K562 (cell line): ENCODE measurements around the gene ZC3H12A. TPM values are rescaled to one million over a fixed set of nuclear protein-coding genes. Genes with fewer than 3 reads are reported as not detected.

Source experiments
- CHD2 ChIP-seq: IDR thresholded peaks from 2 replicates; pipeline ENCODE4 v1.6.1; 2011; ENCODE audit warnings: low read depth, low read length
- CTBP1 ChIP-seq: fragments of 450-650 bp; IDR thresholded peaks from 2 replicates; pipeline ENCODE4 v1.6.1; 2016; ENCODE audit warnings: borderline replicate concordance
- EWSR1 ChIP-seq: fragments of 450-650 bp; IDR thresholded peaks from 2 replicates; pipeline ENCODE4 v1.6.1; 2018; ENCODE audit warnings: borderline replicate concordance, mild to moderate bottlenecking, low read depth, moderate library complexity; ENCODE audit not compliant: partially characterized antibody
- HCFC1 ChIP-seq: IDR thresholded peaks from 2 replicates; pipeline ENCODE4 v1.6.1; 2012; ENCODE audit warnings: low read depth, low read length, improper control_type of control experiment
- MITF ChIP-seq: IDR thresholded peaks from 2 replicates; pipeline ENCODE4 v1.6.1; 2014; ENCODE audit warnings: antibody characterized with exemption
- NFIC ChIP-seq: fragments of 450-650 bp; IDR thresholded peaks from 2 replicates; pipeline ENCODE4 v1.6.1; 2017; ENCODE audit warnings: mild to moderate bottlenecking, inconsistent platforms
- NR2C1 ChIP-seq, 2 experiments: fragments of 450-650 bp; IDR thresholded peaks; 2 replicates each; pipeline ENCODE4 v1.6.1; 2017; ENCODE audit warnings: mild to moderate bottlenecking in 2 of 2, antibody characterized with exemption in 1 of 2, inconsistent platforms in 1 of 2, missing compliant biosample characterization in 1 of 2, missing genetic modification characterization in 1 of 2
- PRPF4 ChIP-seq: fragments of 200-400 bp; formaldehyde crosslinking; IDR thresholded peaks from one replicate; pipeline ENCODE4 v1.6.1; 2017; ENCODE audit warnings: low read length, low read depth, mild to moderate bottlenecking; ENCODE audit not compliant: insufficient read depth, poor library complexity, severe bottlenecking
- TCF7 ChIP-seq: sonication (generic); IDR thresholded peaks from 2 replicates; pipeline ENCODE4 v1.6.1; 2016; ENCODE audit warnings: antibody characterized with exemption, borderline replicate concordance
- ZBTB12 ChIP-seq: fragments of 250-450 bp; sonication (Bioruptor Pico); IDR thresholded peaks from 2 replicates; pipeline ENCODE4 v1.4.0; 2020
- ZEB2 ChIP-seq: fragments of 450-650 bp; IDR thresholded peaks from 2 replicates; pipeline ENCODE4 v1.6.1; 2016
- ZNF124 ChIP-seq: sonication (generic); formaldehyde crosslinking; IDR thresholded peaks from 2 replicates; pipeline ENCODE4 v1.8.1; 2022; ENCODE audit warnings: missing genetic modification reagents
- ZNF224 ChIP-seq: sonication (generic); formaldehyde crosslinking; IDR thresholded peaks from 2 replicates; pipeline ENCODE4 v1.8.0; 2022; ENCODE audit warnings: mild to moderate bottlenecking, missing genetic modification reagents
- ZNF668 ChIP-seq: fragments of 250-450 bp; sonication (Bioruptor Pico); IDR thresholded peaks from 2 replicates; pipeline ENCODE4 v1.8.0; 2022; ENCODE audit warnings: mild to moderate bottlenecking, inconsistent platforms
- polyA plus RNA-seq, 8 experiments: library from polyadenylated mRNA; depleted of rRNA in 4 of 8; stranded (reverse) in 5 of 8; unstranded in 3 of 8; fragments of >200 nt; fragmentation: Nextera tagmentation in 2 of 8; fragmentation: Illumina TruSeq in 1 of 8; extraction: Ambion mirVana in 2 of 8; extraction: Trizol in 1 of 8; gene quantifications; 2 replicates each; pipeline versions ENCODE4 v1.2.1 to v1.2.3, GENCODE V29; 2011 to 2014; ENCODE audit warnings: inconsistent platforms in 1 of 8, missing spikeins in 1 of 8
- total RNA-seq, 7 experiments: library from RNA; depleted of rRNA in 6 of 7; stranded (reverse); fragments of >200 nt in 6 of 7; fragmentation: Illumina TruSeq in 2 of 7; extraction: Trizol in 2 of 7; gene quantifications; 2 replicates each; pipeline versions ENCODE4 v1.2.1 to v1.2.3, GENCODE V29; 2011 to 2021; ENCODE audit warnings: low replicate concordance in 1 of 7
- TF ChIP-seq, protein P1 (sequence below), 2 experiments: IDR thresholded peaks in 1 of 2; conservative IDR thresholded peaks in 1 of 2; 2 replicates each; pipeline ENCODE4 v1.6.1; 2016; ENCODE audit warnings: low read depth in 2 of 2, mild to moderate bottlenecking in 1 of 2, missing compliant biosample characterization in 1 of 2, missing genetic modification characterization in 1 of 2, moderate library complexity in 1 of 2

ZC3H12A gene
- total and polyA plus RNA-seq, 9 of the 15 experiments (the other 6 are each of a cell fraction or from before 2014, with no cell fraction given) = 0.14 to 9.4 (median 6.7) TPM

DNA sequence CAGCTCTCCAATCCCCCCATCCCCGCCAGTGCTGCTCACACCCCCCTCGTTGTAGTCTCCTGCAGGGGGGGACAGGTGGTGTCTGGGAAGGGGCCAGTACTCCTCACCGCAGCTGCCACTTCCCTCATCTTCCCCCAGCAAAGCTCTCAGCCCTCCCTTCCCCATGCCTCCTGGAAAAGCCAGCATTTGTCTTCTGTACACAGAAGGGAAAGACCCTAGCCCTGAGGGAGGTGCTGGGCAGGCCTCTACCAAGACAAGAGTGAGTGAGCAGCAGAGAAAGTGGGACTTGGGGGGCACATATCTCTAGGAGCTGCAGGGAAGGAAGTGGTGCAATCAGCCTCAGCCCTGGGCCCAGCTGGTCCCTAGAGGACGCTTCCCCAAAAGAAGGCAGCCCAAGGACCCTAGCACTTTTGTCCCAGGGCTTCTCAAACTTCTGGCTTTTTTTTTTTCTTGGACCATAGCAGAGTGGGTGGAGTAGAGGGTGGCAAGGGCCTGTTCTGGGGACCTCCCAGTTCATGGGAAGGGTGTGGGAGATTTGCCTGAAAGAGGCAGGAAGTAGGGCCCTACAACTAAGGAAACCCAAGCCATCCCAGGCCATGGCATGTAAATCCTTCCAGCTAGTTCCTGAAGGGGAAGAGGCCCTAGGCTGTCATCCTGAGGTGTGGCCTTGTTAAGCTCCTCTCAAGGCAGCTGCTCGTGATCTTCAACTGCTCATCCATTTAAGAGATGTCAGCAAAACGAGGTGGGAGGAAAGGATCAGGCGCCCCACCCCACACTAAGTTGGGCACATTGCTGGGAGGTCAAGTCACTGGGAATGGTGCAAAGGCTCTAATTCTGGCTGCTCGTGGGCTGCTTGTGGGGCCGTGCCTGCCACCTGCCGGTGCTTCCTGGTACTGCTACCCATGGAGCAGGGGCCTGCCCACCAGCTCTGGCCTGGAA, 12.6 kb downstream of the ZC3H12A start (continued):
- TF ChIP-seq EWSR1 = no peak
- TF ChIP-seq NR2C1 (IDR thresholded peaks at IDR 0.05) = no peak
- TF ChIP-seq NR2C1 (tag; IDR thresholded peaks at IDR 0.05) = no peak
- no peak for TF ChIP-seq ZEB2
- TF ChIP-seq ZBTB12 (CRISPR knock-in tag) = no peak
- no peak for TF ChIP-seq ZNF224
- no peak for TF ChIP-seq TCF7
- TF ChIP-seq CTBP1 = 0 out of 2 replicates have a peak, but pooled peaks have one; percentile 38
- TF ChIP-seq, protein P1, sequence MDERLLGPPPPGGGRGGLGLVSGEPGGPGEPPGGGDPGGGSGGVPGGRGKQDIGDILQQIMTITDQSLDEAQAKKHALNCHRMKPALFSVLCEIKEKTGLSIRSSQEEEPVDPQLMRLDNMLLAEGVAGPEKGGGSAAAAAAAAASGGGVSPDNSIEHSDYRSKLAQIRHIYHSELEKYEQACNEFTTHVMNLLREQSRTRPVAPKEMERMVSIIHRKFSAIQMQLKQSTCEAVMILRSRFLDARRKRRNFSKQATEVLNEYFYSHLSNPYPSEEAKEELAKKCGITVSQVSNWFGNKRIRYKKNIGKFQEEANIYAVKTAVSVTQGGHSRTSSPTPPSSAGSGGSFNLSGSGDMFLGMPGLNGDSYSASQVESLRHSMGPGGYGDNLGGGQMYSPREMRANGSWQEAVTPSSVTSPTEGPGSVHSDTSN (CRISPR knock-in tag; IDR thresholded peaks at IDR 0.05; ENCODE audit: low read depth) = no peak
- TF ChIP-seq, protein P1 (tag; conservative IDR thresholded peaks at IDR 0.05; ENCODE audit: low read depth) = no peak
- TF ChIP-seq CHD2 = no peak
- no peak for TF ChIP-seq NFIC
- peak; percentile 40; the same call in 1 of the 2 replicates for TF ChIP-seq HCFC1
- TF ChIP-seq ZNF124 = no peak
- no peak for TF ChIP-seq PRPF4
- TF ChIP-seq MITF = no peak
- TF ChIP-seq ZNF668 (CRISPR knock-in tag) = no peak
